Omental fat pad (tissue), 4 donors: ENCODE measurements around the gene TLE1. TPM values are rescaled to one million over a fixed set of nuclear protein-coding genes. Genes with fewer than 3 reads are reported as not detected.

Experiments
- ATAC-seq: fragments of 150-250 bp; one replicate; pipeline ENCODE4 v1.9.1; 2016; ENCODE audit warnings: mild to moderate bottlenecking, moderate library complexity; ENCODE audit not compliant: low FRiP score
- DNase-seq: peaks from one replicate; pipeline ENCODE4 v3.0.0-alpha.2; 2019; ENCODE audit warnings: low spot score
- CTCF ChIP-seq, 3 donors: fragments of 450-650 bp; IDR thresholded peaks; one replicate each; pipeline ENCODE4 v1.5.1; 2016 to 2017; ENCODE audit warnings: antibody characterized with exemption in 3 of 3, mild to moderate bottlenecking in 3 of 3, moderate library complexity in 2 of 3
- small RNA-seq: library from RNA; depleted of rRNA; stranded (forward); fragments of <200 nt; gene quantifications from one replicate; pipeline ENCODE3, GENCODE V24; 2016
- total RNA-seq, 4 donors: library from RNA; depleted of rRNA; stranded (reverse); fragments of >200 nt; gene quantifications; one replicate each; pipeline ENCODE4 v1.1.0, GENCODE V29; 2016

Gene TLE1
- total RNA-seq, 4 donors from 2014 or later: 75.3 to 136 (median 80.1) TPM

- ATAC-seq (no peak), DNase-seq (no peak)
- no peak for TF ChIP-seq CTCF (IDR thresholded peaks at IDR 0.05)
These were observed 151.4 kb downstream of the TLE1 start for GRCh38 chr9:81537964-81538363.

GRCh38 chr9:81536242-81537025 lies 152.9 kb downstream of the TLE1 start:
- no peak for TF ChIP-seq CTCF (IDR thresholded peaks at IDR 0.05)
- DNase-seq (no peak), ATAC-seq (no peak)

- DNase-seq: no peak
- ATAC-seq: peak; percentile 87
- no peak for TF ChIP-seq CTCF (IDR thresholded peaks at IDR 0.05)
These were observed 153.7 kb downstream of the TLE1 start for GRCh38 chr9:81535542-81536241.

- no peak for DNase-seq
- no peak for ATAC-seq
- TF ChIP-seq CTCF (IDR thresholded peaks at IDR 0.05): no peak
These were observed 155.0 kb downstream of the TLE1 start for GRCh38 chr9:81534138-81534875.

Small RNA genes lying within 50 kb of the gene (small RNA-seq; reads per million reads assigned to genes)
- gene RNU6-1035P: not detected

Other genes with a start within 250 kb of the TLE1 start
- not detected for gene SPATA31D4, start 238.9 kb upstream of the TLE1 start, total RNA-seq